Measurements from ENCODE around the gene CXCL5. TPM values are rescaled to one million over a fixed set of nuclear protein-coding genes. Genes with fewer than 3 reads are reported as not detected.

Gene CXCL5
- total and polyA plus RNA-seq, 4 donors = 1.6 to 52.8 (median 40.2) TPM

DNA sequence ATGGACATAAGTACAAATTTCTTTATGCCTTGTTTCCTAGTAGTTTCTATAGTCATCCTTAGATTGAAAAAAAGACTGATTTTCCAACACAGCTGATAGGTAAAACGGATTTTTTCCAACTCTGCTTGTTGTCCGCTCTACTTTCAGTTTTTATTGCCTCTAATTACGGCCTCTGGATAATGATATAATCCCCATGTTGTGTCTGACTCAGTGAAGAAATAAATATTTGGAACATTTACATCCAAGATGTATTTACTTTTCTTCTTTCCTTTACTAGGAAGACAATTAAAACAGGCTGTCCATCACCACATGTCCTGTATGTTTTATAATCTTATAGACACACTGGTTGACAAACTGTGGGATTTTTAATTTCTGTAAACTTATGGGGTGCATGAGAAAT lies 46.8 kb upstream of the CXCL5 start:
- ATAC-seq (ENCODE audit: insufficient read depth, low FRiP score) (no peak), DNase-seq (no peak)
- TF ChIP-seq, protein P1, sequence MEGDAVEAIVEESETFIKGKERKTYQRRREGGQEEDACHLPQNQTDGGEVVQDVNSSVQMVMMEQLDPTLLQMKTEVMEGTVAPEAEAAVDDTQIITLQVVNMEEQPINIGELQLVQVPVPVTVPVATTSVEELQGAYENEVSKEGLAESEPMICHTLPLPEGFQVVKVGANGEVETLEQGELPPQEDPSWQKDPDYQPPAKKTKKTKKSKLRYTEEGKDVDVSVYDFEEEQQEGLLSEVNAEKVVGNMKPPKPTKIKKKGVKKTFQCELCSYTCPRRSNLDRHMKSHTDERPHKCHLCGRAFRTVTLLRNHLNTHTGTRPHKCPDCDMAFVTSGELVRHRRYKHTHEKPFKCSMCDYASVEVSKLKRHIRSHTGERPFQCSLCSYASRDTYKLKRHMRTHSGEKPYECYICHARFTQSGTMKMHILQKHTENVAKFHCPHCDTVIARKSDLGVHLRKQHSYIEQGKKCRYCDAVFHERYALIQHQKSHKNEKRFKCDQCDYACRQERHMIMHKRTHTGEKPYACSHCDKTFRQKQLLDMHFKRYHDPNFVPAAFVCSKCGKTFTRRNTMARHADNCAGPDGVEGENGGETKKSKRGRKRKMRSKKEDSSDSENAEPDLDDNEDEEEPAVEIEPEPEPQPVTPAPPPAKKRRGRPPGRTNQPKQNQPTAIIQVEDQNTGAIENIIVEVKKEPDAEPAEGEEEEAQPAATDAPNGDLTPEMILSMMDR (IDR thresholded peaks at IDR 0.05; ENCODE audit: control extremely low read depth, extremely low read depth) = no peak
- H3K4me3 ChIP-seq = no peak overlapping the region
- no peaks in the 10 kb centered on the region for H3K36me3 ChIP-seq (ENCODE audit: control insufficient read depth in 4 of 4, insufficient read depth in 4 of 4, low read length in 4 of 4)
- H3K27ac ChIP-seq (ENCODE audit: low read depth in 1 of 2, low read length in 1 of 2) = no peak overlapping the region
- no peak overlapping the region for H3K9ac ChIP-seq (ENCODE audit: insufficient read depth in 1 of 2, low read length in 2 of 2)
- peaks cover 0 to 4% (median 0%) of the 10 kb centered on the region in 4 donors for H3K9me3 ChIP-seq (ENCODE audit: control insufficient read depth in 4 of 4, insufficient read depth in 3 of 4, low read length in 3 of 4)
- 84 to 87% methylated on average over 3 of the region's 3 CpGs for WGBS, 2 donors
- peaks cover 0 to 2% (median 0%) of the 10 kb centered on the region in 3 donors for H3K27me3 ChIP-seq (ENCODE audit: control insufficient read depth in 3 of 3, insufficient read depth in 3 of 3, low read length in 2 of 3)
- no peaks in the 10 kb centered on the region for H3K4me1 ChIP-seq (ENCODE audit: control insufficient read depth in 5 of 5, insufficient read depth in 5 of 5, low read length in 5 of 5)

DNA sequence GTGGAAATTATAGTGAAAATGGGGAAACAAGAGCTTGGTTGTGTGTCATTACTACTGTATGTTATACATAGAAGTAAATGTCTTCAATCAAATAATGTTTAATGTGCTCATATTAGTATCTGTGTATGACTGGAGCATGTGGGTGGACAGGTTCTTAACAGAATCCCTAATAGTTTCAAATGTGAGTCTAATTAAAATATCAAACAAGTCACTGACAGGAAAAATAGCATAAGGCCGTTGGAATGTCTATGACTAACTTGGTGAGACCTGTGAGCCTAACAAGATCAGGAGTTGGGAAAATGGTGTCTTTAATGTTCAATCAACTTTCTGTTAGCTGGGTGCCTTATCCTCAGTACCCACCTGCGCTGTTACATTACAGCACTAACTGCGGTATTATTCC lies 46.2 kb upstream of the CXCL5 start:
- H3K36me3 ChIP-seq (ENCODE audit: control insufficient read depth in 4 of 4, insufficient read depth in 4 of 4, low read length in 4 of 4) = no peaks in the 10 kb centered on the region
- H3K4me1 ChIP-seq (ENCODE audit: control insufficient read depth in 5 of 5, insufficient read depth in 5 of 5, low read length in 5 of 5) = no peaks in the 10 kb centered on the region
- no peak for DNase-seq
- WGBS, 2 donors = 90 to 92% methylated on average over 3 of the region's 3 CpGs
- no peak overlapping the region for H3K9ac ChIP-seq (ENCODE audit: insufficient read depth in 1 of 2, low read length in 2 of 2)
- H3K27ac ChIP-seq (ENCODE audit: low read depth in 1 of 2, low read length in 1 of 2) = no peak overlapping the region
- ATAC-seq (ENCODE audit: insufficient read depth, low FRiP score) = no peak
- TF ChIP-seq, protein P1 (IDR thresholded peaks at IDR 0.05; ENCODE audit: control extremely low read depth, extremely low read depth) = no peak
- H3K27me3 ChIP-seq (ENCODE audit: control insufficient read depth in 3 of 3, insufficient read depth in 3 of 3, low read length in 2 of 3) = peaks cover 0 to 6% (median 2%) of the 10 kb centered on the region in 3 donors
- H3K9me3 ChIP-seq (ENCODE audit: control insufficient read depth in 4 of 4, insufficient read depth in 3 of 4, low read length in 3 of 4) = peaks cover 0 to 4% (median 0%) of the 10 kb centered on the region in 4 donors
- no peak overlapping the region for H3K4me3 ChIP-seq

DNA sequence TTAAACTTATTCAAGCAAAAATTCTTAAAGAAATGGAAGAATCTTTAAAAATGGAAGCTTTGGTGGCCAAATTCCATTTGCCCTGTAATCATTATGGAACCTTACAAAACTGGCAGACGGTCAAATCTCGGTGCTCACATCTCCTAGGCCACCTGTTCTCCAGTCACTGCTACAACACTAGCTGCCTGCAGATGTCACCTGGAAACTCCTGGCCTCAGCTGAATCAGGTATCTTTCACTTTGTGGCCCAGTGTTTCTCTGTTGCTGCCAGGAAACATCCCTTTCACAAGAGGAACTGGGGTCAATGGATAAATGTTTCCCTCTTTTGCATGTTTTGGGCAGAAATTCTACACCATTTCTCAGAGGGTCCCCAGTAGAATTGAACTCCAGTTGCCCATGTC lies 44.2 kb upstream of the CXCL5 start:
- Histone ChIP-seq H3K27ac (ENCODE audit: low read depth in 1 of 2, low read length in 1 of 2) (no peak overlapping the region), H3K9me3 (ENCODE audit: control insufficient read depth in 4 of 4, insufficient read depth in 3 of 4, low read length in 3 of 4) (peaks cover 0 to 4% (median 0%) of the 10 kb centered on the region in 4 donors), H3K4me1 (ENCODE audit: control insufficient read depth in 5 of 5, insufficient read depth in 5 of 5, low read length in 5 of 5) (peaks cover 0 to 3% (median 0%) of the 10 kb centered on the region in 5 donors), H3K27me3 (ENCODE audit: control insufficient read depth in 3 of 3, insufficient read depth in 3 of 3, low read length in 2 of 3) (peaks cover 0 to 6% (median 2%) of the 10 kb centered on the region in 3 donors), H3K9ac (ENCODE audit: insufficient read depth in 1 of 2, low read length in 2 of 2) (no peak overlapping the region), H3K36me3 (ENCODE audit: control insufficient read depth in 4 of 4, insufficient read depth in 4 of 4, low read length in 4 of 4) (no peaks in the 10 kb centered on the region), H3K4me3 (no peak overlapping the region)
- 78 to 85% methylated on average over 2 of the region's 2 CpGs for WGBS, 2 donors
- ATAC-seq (ENCODE audit: insufficient read depth, low FRiP score) (no peak), DNase-seq (no peak)
- TF ChIP-seq, protein P1 (IDR thresholded peaks at IDR 0.05; ENCODE audit: control extremely low read depth, extremely low read depth) = no peak

DNA sequence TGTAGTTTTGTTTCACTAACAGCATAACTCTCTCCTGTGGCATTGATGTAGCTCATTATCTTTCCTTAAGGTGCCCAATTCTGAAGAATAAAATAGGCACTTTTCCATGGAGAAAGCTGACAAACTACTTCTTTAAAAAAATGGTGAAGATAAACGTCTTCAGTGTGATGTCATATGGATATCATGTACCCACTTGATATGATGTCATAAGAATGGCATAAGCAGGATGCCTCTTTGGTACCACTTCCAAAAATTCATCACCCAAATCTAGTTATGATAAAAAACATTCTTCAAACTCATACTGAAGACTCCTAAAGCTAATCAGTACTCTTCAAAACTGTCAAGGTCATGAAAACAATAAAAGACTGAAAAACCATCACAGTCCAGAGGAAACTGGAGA lies 42.9 kb upstream of the CXCL5 start:
- H3K4me3 ChIP-seq = no peak overlapping the region
- H3K27ac ChIP-seq (ENCODE audit: low read depth in 1 of 2, low read length in 1 of 2) = no peak overlapping the region
- no peaks in the 10 kb centered on the region for H3K36me3 ChIP-seq (ENCODE audit: control insufficient read depth in 4 of 4, insufficient read depth in 4 of 4, low read length in 4 of 4)
- TF ChIP-seq, protein P1 (IDR thresholded peaks at IDR 0.05; ENCODE audit: control extremely low read depth, extremely low read depth) = no peak
- H3K4me1 ChIP-seq (ENCODE audit: control insufficient read depth in 5 of 5, insufficient read depth in 5 of 5, low read length in 5 of 5) = peaks cover 0 to 3% (median 0%) of the 10 kb centered on the region in 5 donors
- H3K9me3 ChIP-seq (ENCODE audit: control insufficient read depth in 4 of 4, insufficient read depth in 3 of 4, low read length in 3 of 4) = no peaks in the 10 kb centered on the region
- no peak overlapping the region for H3K9ac ChIP-seq (ENCODE audit: insufficient read depth in 1 of 2, low read length in 2 of 2)
- DNase-seq (no peak), ATAC-seq (ENCODE audit: insufficient read depth, low FRiP score) (no peak)
- WGBS, 2 donors = 35 to 60% methylated on average over 1 of the region's 1 CpG
- H3K27me3 ChIP-seq (ENCODE audit: control insufficient read depth in 3 of 3, insufficient read depth in 3 of 3, low read length in 2 of 3) = peaks cover 0 to 18% (median 10%) of the 10 kb centered on the region in 3 donors

All from lung (tissue), 12 donors.